B cell (primary cell): ENCODE data around the gene FHIT. TPM values are rescaled to one million over a fixed set of nuclear protein-coding genes. Genes with fewer than 3 reads are reported as not detected.

ENCODE experiments used
- ATAC-seq: fragments of 200-7000 bp; cut with Tn5 transposase; one replicate; pipeline ENCODE4 v1.10.0; 2021; ENCODE audit warnings: low read depth, mild to moderate bottlenecking, moderate number of reproducible peaks, moderate library complexity
- CTCF ChIA-PET: fragments of 350-600 bp; sonication (Branson Sonifier 250); formaldehyde crosslinking; loops from one replicate; lab custom pipeline; 2021; ENCODE audit warnings: antibody characterized with exemption, inconsistent platforms; lab: Charles Lee
- POLR2A ChIA-PET: fragments of 350-600 bp; sonication (Branson Sonifier 250); formaldehyde crosslinking; loops from one replicate; lab custom pipeline; 2021; ENCODE audit warnings: antibody characterized with exemption; lab: Charles Lee
- DNase-seq: peaks from one replicate; pipeline ENCODE4 v3.0.0; 2013
- H2AFZ ChIP-seq: 2 replicates; pipeline ENCODE4 v1.6.1; 2012; ENCODE audit warnings: mild to moderate bottlenecking, low read depth, low read length; ENCODE audit not compliant: insufficient read depth, poor library complexity, severe bottlenecking
- H3K27ac ChIP-seq, 2 donors: 1 replicate in 1 of 2; 2 replicates in 1 of 2; pipeline ENCODE4 v1.5.1; 2012 to 2013; ENCODE audit warnings: low read length in 2 of 2, mild to moderate bottlenecking in 2 of 2, moderate library complexity in 1 of 2
- H3K27me3 ChIP-seq, 4 experiments: fragments of 200-600 bp in 1 of 4; sonication (generic) in 1 of 4; replicated peaks in 1 of 4; 1 replicate in 2 of 4; 2 replicates in 2 of 4; pipeline versions ENCODE4 v1.6.1 to v1.7.0; 2013 to 2016; ENCODE audit warnings: low read length in 3 of 4, mild to moderate bottlenecking in 2 of 4, mixed read lengths in 1 of 4, moderate library complexity in 1 of 4; ENCODE audit not compliant: insufficient read depth in 4 of 4, control insufficient read depth in 3 of 4; ENCODE audit errors: control extremely low read depth in 1 of 4
- H3K36me3 ChIP-seq, 2 experiments: replicated peaks in 1 of 2; 1 replicate in 1 of 2; 2 replicates in 1 of 2; pipeline versions ENCODE4 v1.6.1 to v1.7.1; 2013; ENCODE audit warnings: low read length in 1 of 2; ENCODE audit not compliant: insufficient read depth in 2 of 2, control insufficient read depth in 1 of 2; ENCODE audit errors: control extremely low read depth in 1 of 2, extremely low read depth in 1 of 2
- H3K4me1 ChIP-seq, 2 donors: fragments of 200-600 bp in 1 of 2; sonication (generic) in 1 of 2; 1 replicate in 1 of 2; 2 replicates in 1 of 2; pipeline versions ENCODE4 v1.5.1 to v1.6.1; 2013 to 2017; ENCODE audit warnings: low read length in 2 of 2; ENCODE audit not compliant: control insufficient read depth in 2 of 2, insufficient read depth in 2 of 2
- H3K4me2 ChIP-seq: replicated peaks from 2 replicates; pipeline ENCODE3; 2012; ENCODE audit warnings: mild to moderate bottlenecking, low read depth, low read length; ENCODE audit not compliant: poor library complexity, severe bottlenecking
- H3K4me3 ChIP-seq, 5 experiments: fragments of 200-600 bp in 1 of 5; sonication (generic) in 1 of 5; 1 replicate in 3 of 5; 2 replicates in 2 of 5; pipeline versions ENCODE4 v1.5.1 to v1.7.0; 2011 to 2016; ENCODE audit warnings: low read length in 4 of 5, mild to moderate bottlenecking in 4 of 5, low read depth in 2 of 5, control low read depth in 1 of 5, moderate library complexity in 1 of 5; ENCODE audit not compliant: insufficient read depth in 1 of 5; ENCODE audit errors: control extremely low read depth in 1 of 5, extremely low read depth in 1 of 5
- H3K79me2 ChIP-seq: fragments of 200-600 bp; sonication (generic); one replicate; pipeline ENCODE4 v1.6.0; 2016; ENCODE audit warnings: low read length; ENCODE audit not compliant: control insufficient read depth, insufficient read depth
- H3K9ac ChIP-seq: fragments of 200-600 bp; sonication (generic); 2 replicates; pipeline ENCODE4 v1.6.1; 2017; ENCODE audit warnings: mild to moderate bottlenecking, low read length, moderate library complexity
- H3K9me3 ChIP-seq, 3 donors: one replicate each; pipeline versions ENCODE4 v1.6.1 to v1.7.1; 2013; ENCODE audit warnings: low read length in 2 of 3; ENCODE audit not compliant: control insufficient read depth in 2 of 3, insufficient read depth in 1 of 3; ENCODE audit errors: control extremely low read depth in 1 of 3
- H4K20me1 ChIP-seq: 2 replicates; pipeline ENCODE4 v1.6.0; 2012; ENCODE audit warnings: mild to moderate bottlenecking, low read length; ENCODE audit not compliant: insufficient read depth, control insufficient read depth, poor library complexity, severe bottlenecking
- H3K27ac Mint-ChIP-seq: one replicate; pipeline ENCODE4 v1.8.0; 2021; ENCODE audit warnings: mixed read lengths
- H3K27me3 Mint-ChIP-seq: one replicate; pipeline ENCODE4 v1.8.0; 2021; ENCODE audit warnings: mixed read lengths
- H3K4me1 Mint-ChIP-seq: one replicate; pipeline ENCODE4 v1.8.0; 2021; ENCODE audit warnings: mixed read lengths
- H3K4me3 Mint-ChIP-seq: one replicate; pipeline ENCODE4 v1.8.0; 2021; ENCODE audit warnings: mixed read lengths
- H3K9me3 Mint-ChIP-seq: one replicate; pipeline ENCODE4 v1.8.0; 2022; ENCODE audit warnings: mixed read lengths; ENCODE audit not compliant: insufficient read depth
- CTCF ChIP-seq: fragments of 200-600 bp; IDR thresholded peaks from one replicate; pipeline ENCODE4 v1.8.0; 2022; ENCODE audit warnings: antibody characterized with exemption, mild to moderate bottlenecking
- EZH2 ChIP-seq: IDR thresholded peaks from 2 replicates; pipeline ENCODE4 v1.6.1; 2012; ENCODE audit warnings: borderline replicate concordance, low read depth, mild to moderate bottlenecking, moderate library complexity, low read length; ENCODE audit not compliant: insufficient read depth, poor library complexity, severe bottlenecking
- WGBS: methylation state at CpG from one replicate; pipeline ENCODE4 v1.1.5; 2013; ENCODE audit warnings: missing lambda C conversion rate; ENCODE audit not compliant: insufficient coverage; 5-methylcytosine and 5-hydroxymethylcytosine counted together
- intact Hi-C: fragments of 100-400 bp; cut with micrococcal nuclease; formaldehyde crosslinking; loops from one replicate; pipeline ENCODE4 v1.10.0; 2022
- polyA plus RNA-seq: library from polyadenylated mRNA; depleted of rRNA; stranded (reverse); fragments of >200 nt; gene quantifications from 2 replicates; pipeline ENCODE4 v1.2.3, GENCODE V29; 2012
- total RNA-seq, 2 donors: library from RNA; stranded (reverse); fragments of 120-200 nt in 1 of 2; gene quantifications; 1 replicate in 1 of 2; 2 replicates in 1 of 2; pipeline versions ENCODE4 v1.2.3 to v1.2.4, GENCODE V29; 2013 to 2022

The FHIT gene
- total and polyA plus RNA-seq, 2 donors (not counting 1 experiment from before 2014, with no cell fraction given) = 1.7 to 7.8 TPM

DNA sequence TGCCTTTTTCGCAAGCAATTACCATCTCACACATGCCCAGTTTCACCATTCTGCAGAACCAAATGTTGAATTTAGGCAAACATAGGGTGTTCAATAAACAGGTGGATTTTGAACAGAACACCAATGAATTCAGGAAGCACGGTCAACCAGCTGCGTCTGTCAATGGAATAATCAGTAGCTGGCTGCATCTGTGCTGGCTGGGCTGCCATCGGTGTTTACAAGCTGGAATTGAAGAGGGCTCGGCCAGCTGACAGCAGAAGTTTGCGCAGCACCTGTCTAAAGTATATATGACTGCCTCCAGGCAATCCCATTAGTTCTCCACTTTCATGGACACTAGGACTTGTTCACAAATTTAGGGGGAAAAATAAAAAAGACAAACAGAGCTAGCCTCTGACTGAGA lies 1205.0 kb downstream of the FHIT start:
- no peak for DNase-seq
- no peak overlapping the region for H3K27ac Mint-ChIP-seq
- 100% methylated on average over 3 of the region's 6 CpGs for WGBS
- no peak overlapping the region for H2AFZ ChIP-seq
- H3K4me3 ChIP-seq = no peak overlapping the region
- intact Hi-C loops = no loop called here
- H3K9ac ChIP-seq = no peak overlapping the region
- peaks cover 2% of the 10 kb centered on the region for H3K9me3 Mint-ChIP-seq
- H3K36me3 ChIP-seq = no peaks in the 10 kb centered on the region
- ChIA-PET POLR2A (no interaction called here), CTCF (no interaction called here)
- no peaks in the 10 kb centered on the region for H3K27me3 Mint-ChIP-seq
- TF ChIP-seq EZH2 (no peak), CTCF (no peak)
- H3K4me1 ChIP-seq = no peaks in the 10 kb centered on the region
- H3K79me2 ChIP-seq = no peaks in the 10 kb centered on the region
- no peak overlapping the region for H3K4me3 Mint-ChIP-seq
- H3K27ac ChIP-seq = no peak overlapping the region
- H4K20me1 ChIP-seq = no peaks in the 10 kb centered on the region
- no peaks in the 10 kb centered on the region for H3K4me1 Mint-ChIP-seq
- no peaks in the 10 kb centered on the region for H3K27me3 ChIP-seq
- peaks cover 0 to 5% (median 0%) of the 10 kb centered on the region in 3 donors for H3K9me3 ChIP-seq
- ATAC-seq = no peak
- no peak overlapping the region for H3K4me2 ChIP-seq

- Histone ChIP-seq H4K20me1 (no peaks in the 10 kb centered on the region), H3K4me2 (no peak overlapping the region), H3K4me1 (no peaks in the 10 kb centered on the region), H3K4me3 (no peak overlapping the region), H3K27ac (no peak overlapping the region), H2AFZ (no peak overlapping the region), H3K79me2 (no peaks in the 10 kb centered on the region), H3K9me3 (peaks cover 0 to 5% (median 0%) of the 10 kb centered on the region in 3 donors), H3K36me3 (no peaks in the 10 kb centered on the region), H3K27me3 (no peaks in the 10 kb centered on the region), H3K9ac (no peak overlapping the region)
- ChIA-PET POLR2A (no interaction called here), CTCF (no interaction called here)
- 80% methylated on average over 1 of the region's 1 CpG for WGBS
- no peak for DNase-seq
- no peaks in the 10 kb centered on the region for H3K4me1 Mint-ChIP-seq
- H3K4me3 Mint-ChIP-seq = no peak overlapping the region
- TF ChIP-seq CTCF (no peak), EZH2 (no peak)
- no peak overlapping the region for H3K27ac Mint-ChIP-seq
- H3K9me3 Mint-ChIP-seq = peaks cover 2% of the 10 kb centered on the region
- intact Hi-C loops = no loop called here
- ATAC-seq = no peak
- no peaks in the 10 kb centered on the region for H3K27me3 Mint-ChIP-seq
Measured at GRCh38 chr3:60045686-60046085, 1205.6 kb downstream of the FHIT start.
